ENCODE results near the gene SLC47A2. TPM values are rescaled to one million over a fixed set of nuclear protein-coding genes. Genes with fewer than 3 reads are reported as not detected.
"Not testable (repeated sequence)": the region's sequence is repeated elsewhere in the genome, so short reads cannot be mapped to it uniquely, and the experiment has no call there.

Gene SLC47A2
- total RNA-seq: 0.16 and 0.24 TPM in 2 replicates
- long read RNA-seq, partial matches to known transcripts: 0 of 2 reads
- long read RNA-seq, other reads (novel, unspliced or antisense): 2 of 2 reads

DNA sequence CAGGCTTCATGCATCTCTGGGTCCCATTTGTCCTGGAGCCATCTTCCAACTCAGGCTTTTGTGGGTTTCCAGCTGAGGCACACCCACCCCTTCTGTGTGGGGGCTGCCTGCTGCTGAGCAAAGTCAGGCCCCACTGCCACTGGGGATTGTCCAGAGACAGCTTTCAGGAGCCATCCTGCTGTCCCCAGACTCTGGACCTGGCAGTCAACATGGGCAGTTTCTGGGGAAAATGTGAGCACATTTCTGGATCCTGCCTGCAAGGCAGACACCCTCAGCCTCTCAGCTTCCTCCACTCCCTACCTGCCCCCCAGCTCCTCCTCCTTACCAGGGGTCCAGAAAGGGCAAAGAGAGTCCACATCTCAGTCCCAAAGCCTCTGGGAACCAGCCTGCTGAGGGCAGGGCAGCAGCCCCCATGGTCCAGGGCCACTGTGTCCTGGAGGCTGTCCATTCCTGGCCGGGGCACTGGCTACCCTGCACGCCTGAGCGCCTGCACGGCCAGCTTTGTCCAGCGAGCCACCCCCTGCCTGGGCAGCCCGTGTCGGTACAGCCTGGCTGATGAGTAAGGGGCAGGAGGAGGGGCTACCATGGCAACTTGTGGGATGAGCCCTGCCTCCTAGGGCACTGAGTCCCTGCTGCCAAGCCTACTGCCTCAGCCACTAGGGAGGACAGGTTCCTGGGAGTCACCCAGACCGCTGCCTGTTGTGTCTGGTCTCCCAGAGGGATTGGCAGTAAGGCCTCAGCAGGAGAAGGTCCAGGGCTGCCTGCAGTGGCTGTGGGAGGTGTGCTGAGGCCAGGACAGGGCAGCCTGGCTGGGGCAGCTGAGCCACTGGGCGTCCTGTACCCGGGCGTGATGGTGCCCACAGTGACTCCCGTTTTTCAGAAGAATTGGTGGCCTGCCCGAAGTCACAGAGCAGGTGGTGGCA lies at the start of gene SLC47A2:
TSS of gene SLC47A2 (minus strand) at position 477 of the 923 bp plus-strand sequence. CDS start at position 448, 29 bp downstream.
- H3K27me3 Mint-ChIP-seq (ENCODE audit: unreplicated experiment): no peaks in the 10 kb centered on the region
- no peaks in the 10 kb centered on the region for H3K36me3 Mint-ChIP-seq (ENCODE audit: unreplicated experiment)
- no peak for TF ChIP-seq CTCF (IDR thresholded peaks at IDR 0.05)
- no peak within 1 kb of the TSS for H3K4me3 Mint-ChIP-seq (ENCODE audit: unreplicated experiment)
- peaks cover 19% of the 10 kb centered on the region for H3K4me1 Mint-ChIP-seq (ENCODE audit: unreplicated experiment)
- DNase-seq (ENCODE audit: extremely low spot score, unreplicated experiment): no peak
- H3K27ac Mint-ChIP-seq (ENCODE audit: unreplicated experiment): no peak within 1 kb of the TSS
- no peaks in the 10 kb centered on the region for H3K9me3 Mint-ChIP-seq (ENCODE audit: unreplicated experiment)

- no peaks in the 10 kb centered on the region for H3K27me3 Mint-ChIP-seq (ENCODE audit: unreplicated experiment)
- H3K9me3 Mint-ChIP-seq (ENCODE audit: unreplicated experiment): no peaks in the 10 kb centered on the region
- H3K36me3 Mint-ChIP-seq (ENCODE audit: unreplicated experiment): no peaks in the 10 kb centered on the region
- TF ChIP-seq CTCF (IDR thresholded peaks at IDR 0.05): no peak
- H3K4me3 Mint-ChIP-seq (ENCODE audit: unreplicated experiment): no peak overlapping the region
- DNase-seq (ENCODE audit: extremely low spot score, unreplicated experiment): peak; percentile 78
- H3K27ac Mint-ChIP-seq (ENCODE audit: unreplicated experiment): no peak overlapping the region
- H3K4me1 Mint-ChIP-seq (ENCODE audit: unreplicated experiment): peaks cover 2% of the 10 kb centered on the region
Measured at GRCh38 chr17:19766016-19766415, 49.6 kb upstream of the SLC47A2 start.

GRCh38 chr17:19763991-19764390 lies 47.6 kb upstream of the SLC47A2 start:
- not testable (repeated sequence) for H3K36me3 Mint-ChIP-seq (ENCODE audit: unreplicated experiment); H3K27ac Mint-ChIP-seq (ENCODE audit: unreplicated experiment); H3K4me3 Mint-ChIP-seq (ENCODE audit: unreplicated experiment); H3K27me3 Mint-ChIP-seq (ENCODE audit: unreplicated experiment); DNase-seq (ENCODE audit: extremely low spot score, unreplicated experiment); H3K9me3 Mint-ChIP-seq (ENCODE audit: unreplicated experiment); H3K4me1 Mint-ChIP-seq (ENCODE audit: unreplicated experiment)

- DNase-seq (ENCODE audit: extremely low spot score, unreplicated experiment): no peak
- Mint-ChIP-seq H3K9me3 (ENCODE audit: unreplicated experiment) (no peaks in the 10 kb centered on the region), H3K36me3 (ENCODE audit: unreplicated experiment) (no peaks in the 10 kb centered on the region), H3K4me3 (ENCODE audit: unreplicated experiment) (no peak overlapping the region), H3K27ac (ENCODE audit: unreplicated experiment) (no peak overlapping the region), H3K4me1 (ENCODE audit: unreplicated experiment) (peaks cover 2% of the 10 kb centered on the region), H3K27me3 (ENCODE audit: unreplicated experiment) (no peaks in the 10 kb centered on the region)
- TF ChIP-seq CTCF (IDR thresholded peaks at IDR 0.05): no peak
Measured at GRCh38 chr17:19763416-19763815, 47.0 kb upstream of the SLC47A2 start.

GRCh38 chr17:19762515-19762961 lies 46.2 kb upstream of the SLC47A2 start:
- Mint-ChIP-seq H3K9me3 (ENCODE audit: unreplicated experiment) (no peaks in the 10 kb centered on the region), H3K27ac (ENCODE audit: unreplicated experiment) (no peak overlapping the region), H3K4me1 (ENCODE audit: unreplicated experiment) (peaks cover 2% of the 10 kb centered on the region), H3K27me3 (ENCODE audit: unreplicated experiment) (no peaks in the 10 kb centered on the region), H3K36me3 (ENCODE audit: unreplicated experiment) (no peaks in the 10 kb centered on the region), H3K4me3 (ENCODE audit: unreplicated experiment) (no peak overlapping the region)
- TF ChIP-seq CTCF (IDR thresholded peaks at IDR 0.05): peak; percentile 88
- peak; percentile 93 for DNase-seq (ENCODE audit: extremely low spot score, unreplicated experiment)
